ENCODE measurements around the gene SOS1. TPM values are rescaled to one million over a fixed set of nuclear protein-coding genes. Genes with fewer than 3 reads are reported as not detected.
"Not testable (repeated sequence)": the region's sequence is repeated elsewhere in the genome, so short reads cannot be mapped to it uniquely, and the experiment has no call there.

Gene SOS1
- total and polyA plus RNA-seq, 2 donors (not counting 1 experiment from before 2014, with no cell fraction given), result 24.9 to 27.6 TPM

DNA sequence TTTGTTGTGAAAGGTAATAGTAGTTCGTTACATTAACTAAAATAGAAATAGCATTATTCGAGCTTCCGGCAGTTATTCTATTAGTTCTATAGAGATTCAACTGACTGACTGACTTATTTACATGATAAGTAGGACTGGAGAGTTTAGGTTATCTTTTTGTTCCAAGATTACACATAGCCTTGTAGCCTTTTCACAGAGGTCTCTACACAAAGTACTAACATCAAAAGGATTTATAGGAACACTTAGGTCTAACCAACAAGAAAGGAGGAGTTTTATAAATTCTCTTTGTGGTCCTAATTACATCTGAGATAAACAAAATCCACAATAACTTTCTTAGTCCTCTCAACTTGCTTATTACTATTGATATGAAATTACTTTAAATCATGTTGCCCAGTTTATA lies 62.8 kb downstream of the SOS1 start:
- DNase-seq (ENCODE audit: low read depth in 2 of 2), result no peak
- no peak overlapping the region for H2AFZ ChIP-seq (ENCODE audit: low read length)
- H3K79me2 ChIP-seq (ENCODE audit: control insufficient read depth, insufficient read depth, low read length), result no peaks in the 10 kb centered on the region
- H3K27me3 ChIP-seq (ENCODE audit: control insufficient read depth, insufficient read depth, low read length), result no peaks in the 10 kb centered on the region
- H3K4me3 ChIP-seq (replicated peaks in 1 of 4; ENCODE audit: control extremely low read depth in 1 of 4, insufficient read depth in 1 of 4, low read depth in 3 of 4, low read length in 4 of 4), result no peak overlapping the region
- TF ChIP-seq, protein P1, sequence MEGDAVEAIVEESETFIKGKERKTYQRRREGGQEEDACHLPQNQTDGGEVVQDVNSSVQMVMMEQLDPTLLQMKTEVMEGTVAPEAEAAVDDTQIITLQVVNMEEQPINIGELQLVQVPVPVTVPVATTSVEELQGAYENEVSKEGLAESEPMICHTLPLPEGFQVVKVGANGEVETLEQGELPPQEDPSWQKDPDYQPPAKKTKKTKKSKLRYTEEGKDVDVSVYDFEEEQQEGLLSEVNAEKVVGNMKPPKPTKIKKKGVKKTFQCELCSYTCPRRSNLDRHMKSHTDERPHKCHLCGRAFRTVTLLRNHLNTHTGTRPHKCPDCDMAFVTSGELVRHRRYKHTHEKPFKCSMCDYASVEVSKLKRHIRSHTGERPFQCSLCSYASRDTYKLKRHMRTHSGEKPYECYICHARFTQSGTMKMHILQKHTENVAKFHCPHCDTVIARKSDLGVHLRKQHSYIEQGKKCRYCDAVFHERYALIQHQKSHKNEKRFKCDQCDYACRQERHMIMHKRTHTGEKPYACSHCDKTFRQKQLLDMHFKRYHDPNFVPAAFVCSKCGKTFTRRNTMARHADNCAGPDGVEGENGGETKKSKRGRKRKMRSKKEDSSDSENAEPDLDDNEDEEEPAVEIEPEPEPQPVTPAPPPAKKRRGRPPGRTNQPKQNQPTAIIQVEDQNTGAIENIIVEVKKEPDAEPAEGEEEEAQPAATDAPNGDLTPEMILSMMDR (conservative IDR thresholded peaks at IDR 0.05 in 1 of 2, IDR thresholded peaks at IDR 0.05 in 1 of 2; ENCODE audit: low read depth in 1 of 2, low read length in 2 of 2), result no peak
- no peak for TF ChIP-seq EZH2 (IDR thresholded peaks at IDR 0.05; ENCODE audit: low read length, missing control alignments)
- H3K9ac ChIP-seq (ENCODE audit: insufficient read depth, low read length), result no peak overlapping the region
- H3K36me3 ChIP-seq (ENCODE audit: control insufficient read depth, insufficient read depth, low read length), result peaks cover 2% of the 10 kb centered on the region
- H4K20me1 ChIP-seq (ENCODE audit: control insufficient read depth, extremely low read depth, insufficient read depth, low read length), result no peaks in the 10 kb centered on the region
- H3K27ac ChIP-seq (ENCODE audit: insufficient read depth, low read length), result no peak overlapping the region
- no peak overlapping the region for H3K4me2 ChIP-seq (ENCODE audit: extremely low read depth, insufficient read depth, low read length)
- no peaks in the 10 kb centered on the region for H3K9me3 ChIP-seq (ENCODE audit: control insufficient read depth, insufficient read depth, low read depth, low read length)
- no peaks in the 10 kb centered on the region for H3K4me1 ChIP-seq (ENCODE audit: control insufficient read depth, extremely low read depth, insufficient read depth, low read length)

DNA sequence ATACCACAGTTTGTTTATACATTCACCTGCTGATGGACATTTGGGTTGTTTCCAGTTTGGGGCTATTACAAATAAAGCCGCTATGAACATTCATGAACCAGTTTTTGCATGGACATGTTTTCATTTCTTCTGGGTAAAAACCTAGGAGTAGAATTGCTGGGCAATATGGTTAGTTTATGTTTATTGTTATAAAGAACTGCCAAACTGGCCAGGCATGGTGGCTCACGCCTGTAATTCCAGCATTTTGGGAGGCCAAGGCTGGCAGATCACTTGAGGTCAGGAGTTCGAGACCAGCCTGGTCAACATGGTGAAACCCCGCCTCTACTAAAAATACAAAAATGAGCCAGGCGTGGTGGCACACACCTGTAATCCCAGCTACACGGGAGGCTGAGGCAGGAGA lies 68.2 kb downstream of the SOS1 start:
- not testable (repeated sequence) for DNase-seq (ENCODE audit: low read depth in 2 of 2); H3K36me3 ChIP-seq (ENCODE audit: control insufficient read depth, insufficient read depth, low read length); H3K27ac ChIP-seq (ENCODE audit: insufficient read depth, low read length); H3K9ac ChIP-seq (ENCODE audit: insufficient read depth, low read length); H3K79me2 ChIP-seq (ENCODE audit: control insufficient read depth, insufficient read depth, low read length); H3K4me2 ChIP-seq (ENCODE audit: extremely low read depth, insufficient read depth, low read length); H3K4me1 ChIP-seq (ENCODE audit: control insufficient read depth, extremely low read depth, insufficient read depth, low read length); H4K20me1 ChIP-seq (ENCODE audit: control insufficient read depth, extremely low read depth, insufficient read depth, low read length); H3K4me3 ChIP-seq (replicated peaks in 1 of 4; ENCODE audit: control extremely low read depth in 1 of 4, insufficient read depth in 1 of 4, low read depth in 3 of 4, low read length in 4 of 4); H2AFZ ChIP-seq (ENCODE audit: low read length); H3K27me3 ChIP-seq (ENCODE audit: control insufficient read depth, insufficient read depth, low read length); H3K9me3 ChIP-seq (ENCODE audit: control insufficient read depth, insufficient read depth, low read depth, low read length)

DNA sequence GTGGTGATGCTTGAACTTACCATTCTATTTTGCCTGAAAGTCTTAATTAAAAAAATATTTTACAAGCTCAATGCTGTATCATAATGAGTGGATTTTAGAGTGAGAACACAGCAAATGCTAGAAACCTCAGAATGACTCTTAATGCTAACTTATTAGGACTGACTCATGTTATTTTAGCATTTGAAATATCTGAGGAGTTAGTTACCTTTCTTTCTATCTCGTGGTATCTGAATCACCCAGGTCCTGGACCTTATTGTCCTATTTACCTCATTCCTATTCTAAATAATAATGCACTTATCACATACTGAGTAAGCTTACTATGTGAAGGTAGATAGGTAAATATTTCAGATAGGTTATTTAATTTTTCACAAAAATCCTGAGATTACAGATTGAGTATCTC lies 70.7 kb downstream of the SOS1 start:
- Histone ChIP-seq H3K9me3 (ENCODE audit: control insufficient read depth, insufficient read depth, low read depth, low read length) (no peaks in the 10 kb centered on the region), H4K20me1 (ENCODE audit: control insufficient read depth, extremely low read depth, insufficient read depth, low read length) (no peaks in the 10 kb centered on the region), H3K27ac (ENCODE audit: insufficient read depth, low read length) (no peak overlapping the region), H3K4me3 (replicated peaks in 1 of 4; ENCODE audit: control extremely low read depth in 1 of 4, insufficient read depth in 1 of 4, low read depth in 3 of 4, low read length in 4 of 4) (no peak overlapping the region), H3K27me3 (ENCODE audit: control insufficient read depth, insufficient read depth, low read length) (no peaks in the 10 kb centered on the region), H3K4me2 (ENCODE audit: extremely low read depth, insufficient read depth, low read length) (no peak overlapping the region), H2AFZ (ENCODE audit: low read length) (no peak overlapping the region), H3K9ac (ENCODE audit: insufficient read depth, low read length) (no peak overlapping the region), H3K36me3 (ENCODE audit: control insufficient read depth, insufficient read depth, low read length) (no peaks in the 10 kb centered on the region), H3K79me2 (ENCODE audit: control insufficient read depth, insufficient read depth, low read length) (no peaks in the 10 kb centered on the region), H3K4me1 (ENCODE audit: control insufficient read depth, extremely low read depth, insufficient read depth, low read length) (no peaks in the 10 kb centered on the region)
- TF ChIP-seq EZH2 (IDR thresholded peaks at IDR 0.05; ENCODE audit: low read length, missing control alignments), result no peak
- TF ChIP-seq, protein P1 (conservative IDR thresholded peaks at IDR 0.05 in 1 of 2, IDR thresholded peaks at IDR 0.05 in 1 of 2; ENCODE audit: low read depth in 1 of 2, low read length in 2 of 2), result no peak
- DNase-seq (ENCODE audit: low read depth in 2 of 2), result peak in 1 of 2 donors; percentile 53

Measured in fibroblast of lung (primary cell).